Measurements from ENCODE around the gene CNST. TPM values are rescaled to one million over a fixed set of nuclear protein-coding genes. Genes with fewer than 3 reads are reported as not detected.
A peak's percentile ranks its signal among the peaks of the same experiment; 100 is the strongest.

CNST gene
- total and polyA plus RNA-seq, 2 of the 13 experiments (the other 11 are each of a cell fraction or from before 2014, with no cell fraction given), result 6.3 to 12.4 TPM

DNA sequence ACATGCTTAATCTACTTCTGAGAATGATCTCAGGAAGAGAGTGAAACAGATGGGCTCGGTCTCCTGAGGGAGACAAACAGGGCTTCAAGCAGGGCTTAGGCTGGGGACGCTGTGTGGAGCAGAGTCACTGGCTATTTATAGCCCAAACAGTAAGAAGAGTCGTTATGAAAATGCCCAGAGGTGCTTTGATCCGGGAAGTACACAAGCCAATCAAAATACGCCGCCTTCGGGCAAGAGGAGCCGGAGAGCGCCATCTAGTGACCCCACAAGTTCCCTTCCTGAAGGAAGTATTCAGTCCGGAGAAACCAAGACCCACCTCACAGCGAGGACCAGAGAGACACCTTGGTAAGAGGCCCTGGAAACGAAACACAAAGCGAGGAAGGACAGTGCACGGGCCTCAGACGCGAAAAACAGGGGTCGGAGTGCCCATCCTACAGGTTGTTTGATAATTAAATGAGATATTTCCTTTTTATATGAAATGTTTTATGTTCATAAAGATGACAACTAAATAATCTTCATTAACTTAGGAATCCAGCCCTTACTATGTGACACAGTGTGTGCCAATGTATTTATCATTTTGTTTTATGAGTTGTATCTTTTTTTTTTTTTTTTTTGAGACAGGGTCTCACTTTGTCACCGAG lies 133.0 kb downstream of the CNST start (continued):
- TF ChIP-seq NPAS2 (CRISPR knock-in tag; IDR thresholded peaks at IDR 0.05; ENCODE audit: borderline replicate concordance), result no peak
- no peak for TF ChIP-seq MTA3 (CRISPR knock-in tag; IDR thresholded peaks at IDR 0.05)
- no peak for TF ChIP-seq GABPB1 (CRISPR knock-in tag; IDR thresholded peaks at IDR 0.05)
- no peak for TF ChIP-seq ZBTB40 (IDR thresholded peaks at IDR 0.05)
- TF ChIP-seq ZBTB40 (CRISPR knock-in tag; IDR thresholded peaks at IDR 0.05), result no peak
- no peak for TF ChIP-seq REPIN1 (CRISPR knock-in tag; IDR thresholded peaks at IDR 0.05; ENCODE audit: borderline replicate concordance, low read depth)
- TF ChIP-seq ZIK1 (CRISPR knock-in tag; IDR thresholded peaks at IDR 0.05; ENCODE audit: borderline replicate concordance, low read depth), result no peak
- no peak for TF ChIP-seq EED (CRISPR knock-in tag; IDR thresholded peaks at IDR 0.05)
- no peak for TF ChIP-seq ZSCAN25 (CRISPR knock-in tag; IDR thresholded peaks at IDR 0.05)
- TF ChIP-seq ZNF337 (CRISPR knock-in tag; IDR thresholded peaks at IDR 0.05; ENCODE audit: borderline replicate concordance, low read depth), result no peak
- TF ChIP-seq ZNF574 (CRISPR knock-in tag; IDR thresholded peaks at IDR 0.05), result peak; percentile 69
- peak; percentile 14; the same call in 1 of the 2 replicates for TF ChIP-seq ZFX (CRISPR knock-in tag; IDR thresholded peaks at IDR 0.05; ENCODE audit: low read depth)
- TF ChIP-seq, protein P1, sequence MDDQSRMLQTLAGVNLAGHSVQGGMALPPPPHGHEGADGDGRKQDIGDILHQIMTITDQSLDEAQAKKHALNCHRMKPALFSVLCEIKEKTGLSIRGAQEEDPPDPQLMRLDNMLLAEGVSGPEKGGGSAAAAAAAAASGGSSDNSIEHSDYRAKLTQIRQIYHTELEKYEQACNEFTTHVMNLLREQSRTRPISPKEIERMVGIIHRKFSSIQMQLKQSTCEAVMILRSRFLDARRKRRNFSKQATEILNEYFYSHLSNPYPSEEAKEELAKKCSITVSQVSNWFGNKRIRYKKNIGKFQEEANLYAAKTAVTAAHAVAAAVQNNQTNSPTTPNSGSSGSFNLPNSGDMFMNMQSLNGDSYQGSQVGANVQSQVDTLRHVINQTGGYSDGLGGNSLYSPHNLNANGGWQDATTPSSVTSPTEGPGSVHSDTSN (CRISPR knock-in tag; IDR thresholded peaks at IDR 0.05; ENCODE audit: borderline replicate concordance), result no peak
- TF ChIP-seq, protein P2, sequence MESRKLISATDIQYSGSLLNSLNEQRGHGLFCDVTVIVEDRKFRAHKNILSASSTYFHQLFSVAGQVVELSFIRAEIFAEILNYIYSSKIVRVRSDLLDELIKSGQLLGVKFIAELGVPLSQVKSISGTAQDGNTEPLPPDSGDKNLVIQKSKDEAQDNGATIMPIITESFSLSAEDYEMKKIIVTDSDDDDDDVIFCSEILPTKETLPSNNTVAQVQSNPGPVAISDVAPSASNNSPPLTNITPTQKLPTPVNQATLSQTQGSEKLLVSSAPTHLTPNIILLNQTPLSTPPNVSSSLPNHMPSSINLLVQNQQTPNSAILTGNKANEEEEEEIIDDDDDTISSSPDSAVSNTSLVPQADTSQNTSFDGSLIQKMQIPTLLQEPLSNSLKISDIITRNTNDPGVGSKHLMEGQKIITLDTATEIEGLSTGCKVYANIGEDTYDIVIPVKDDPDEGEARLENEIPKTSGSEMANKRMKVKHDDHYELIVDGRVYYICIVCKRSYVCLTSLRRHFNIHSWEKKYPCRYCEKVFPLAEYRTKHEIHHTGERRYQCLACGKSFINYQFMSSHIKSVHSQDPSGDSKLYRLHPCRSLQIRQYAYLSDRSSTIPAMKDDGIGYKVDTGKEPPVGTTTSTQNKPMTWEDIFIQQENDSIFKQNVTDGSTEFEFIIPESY (CRISPR knock-in tag; IDR thresholded peaks at IDR 0.05), result no peak; the same call in 1 of the 2 replicates

All from HepG2 (cell line).